Adrenal gland (tissue), 5 donors: ENCODE measurements around the gene MFAP3L.

Source experiments
- CTCF ChIP-seq, 6 experiments: fragments of 450-650 bp in 4 of 6; fragments of 200-600 bp in 2 of 6; sonication (generic) in 1 of 6; IDR thresholded peaks; 1 replicate in 5 of 6; 2 replicates in 1 of 6; pipeline versions ENCODE4 v1.5.1 to v1.8.0; 2016 to 2021; ENCODE audit warnings: antibody characterized with exemption in 6 of 6, mild to moderate bottlenecking in 2 of 6, moderate library complexity in 1 of 6
- POLR2A ChIP-seq, 2 donors: fragments of 450-650 bp; IDR thresholded peaks; one replicate each; pipeline ENCODE4 v1.6.1; 2017; ENCODE audit warnings: antibody characterized with exemption in 2 of 2, mild to moderate bottlenecking in 2 of 2, moderate library complexity in 1 of 2
- donor health status: DM: no; HTN: no; CAD: no.

DNA sequence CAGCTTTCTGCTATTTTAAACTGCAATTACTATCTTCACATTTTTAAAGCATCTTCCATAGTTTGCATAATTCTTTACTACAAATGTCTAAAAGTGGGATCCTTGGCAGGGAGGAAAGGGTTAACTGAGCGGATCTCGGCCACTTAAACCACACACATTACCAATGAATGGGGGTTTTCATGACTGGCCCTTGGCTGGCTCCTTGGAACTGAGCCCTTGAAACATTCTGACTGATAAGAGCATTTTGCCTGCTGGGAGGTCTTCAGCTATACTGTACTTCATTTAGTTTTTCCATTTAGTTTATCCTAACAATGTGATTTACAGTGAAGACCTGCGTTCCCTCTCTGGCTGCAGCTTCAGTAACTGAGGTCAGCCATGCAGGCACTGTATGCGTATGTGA, 31.7 kb upstream of the MFAP3L start:
- TF ChIP-seq CTCF (IDR thresholded peaks at IDR 0.05) = no peak
- TF ChIP-seq POLR2A (IDR thresholded peaks at IDR 0.05) = no peak
